ENCODE data around the gene STK40. TPM values are rescaled to one million over a fixed set of nuclear protein-coding genes. Genes with fewer than 3 reads are reported as not detected.

STK40 gene
- total RNA-seq, 1 experiment from 2014 or later, result 26.2 TPM

DNA sequence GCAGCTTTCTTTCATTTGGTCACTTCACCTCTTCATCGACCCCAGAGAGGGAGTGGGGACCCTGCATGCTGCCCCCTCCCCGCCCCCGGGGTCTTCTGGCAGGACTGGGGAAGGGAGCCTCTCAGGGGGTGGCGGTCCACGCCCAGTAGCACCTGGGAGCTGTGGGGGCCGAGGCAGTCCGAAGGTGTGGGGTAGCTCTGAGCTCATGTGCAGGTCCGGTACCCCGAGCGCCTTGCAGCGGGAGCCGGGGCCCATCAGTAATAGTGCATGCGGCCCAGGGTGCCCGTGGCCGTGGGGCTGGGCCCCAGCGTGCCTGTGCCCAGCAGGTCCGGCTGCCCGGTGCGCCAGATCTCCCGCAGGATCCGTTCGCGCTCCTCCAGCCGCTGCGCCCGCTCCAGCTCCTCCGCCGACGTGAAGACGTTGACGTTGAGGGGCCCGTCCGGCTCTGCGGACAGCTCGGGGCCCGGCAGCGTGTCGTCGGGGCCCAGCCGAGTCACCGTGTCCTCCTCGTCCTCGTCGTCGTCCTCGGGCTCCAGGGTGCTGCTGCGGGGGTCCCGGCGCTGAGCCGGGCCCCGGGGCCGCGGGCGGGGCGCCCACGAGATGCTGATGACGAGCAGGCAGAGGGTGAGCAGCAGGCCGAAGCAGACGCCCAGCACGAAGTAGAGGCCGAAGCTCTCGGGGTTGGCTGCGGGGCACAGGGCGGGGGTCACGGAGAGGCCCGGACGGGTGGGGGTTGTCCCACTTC, 63.5 kb downstream of the STK40 start:
- peaks cover 19 to 20% of the 10 kb centered on the region in 2 experiments for H3K4me1 Mint-ChIP-seq
- Histone ChIP-seq H3K18ac (ENCODE audit: insufficient read length, low read depth, low read length) (peak overlapping the region; percentile 30), H2BK20ac (ENCODE audit: low read depth, low read length, poor library complexity, severe bottlenecking) (no peak overlapping the region), H3K14ac (ENCODE audit: insufficient read depth, low read length) (peak overlapping the region; percentile 1; the same call in 1 of the 2 replicates), H2BK12ac (ENCODE audit: insufficient read length, low read depth, low read length) (no peak overlapping the region), H2AK5ac (ENCODE audit: insufficient read length, low read length) (no peak overlapping the region), H3K56ac (ENCODE audit: insufficient read length, low read depth, low read length) (no peak overlapping the region), H2BK5ac (ENCODE audit: insufficient read length, low read length) (no peak overlapping the region), H4K8ac (replicated peaks; ENCODE audit: insufficient read length, low read depth, low read length) (no peak overlapping the region), H3K4me2 (ENCODE audit: insufficient read depth, insufficient read length, low read length) (peak overlapping the region; percentile 51), H3K27ac (ENCODE audit: insufficient read length, low read depth, low read length) (no peak overlapping the region), H2BK120ac (ENCODE audit: low read depth, low read length, poor library complexity, severe bottlenecking) (no peak overlapping the region), H3K9ac (ENCODE audit: extremely low read depth, insufficient read length, low read length) (no peak overlapping the region), H3K23me2 (ENCODE audit: insufficient read length, low read depth, low read length, poor library complexity, severe bottlenecking) (peaks cover 32% of the 10 kb centered on the region), H3K79me2 (ENCODE audit: insufficient read depth, low read length) (no peaks in the 10 kb centered on the region), H3K9me3 (ENCODE audit: control insufficient read depth, low read depth, low read length) (no peaks in the 10 kb centered on the region), H4K5ac (ENCODE audit: insufficient read length, low read depth, low read length) (no peak overlapping the region), H3K79me1 (ENCODE audit: insufficient read depth, low read depth, low read length, poor library complexity, severe bottlenecking) (no peaks in the 10 kb centered on the region), H2BK15ac (ENCODE audit: low read depth, low read length) (no peak overlapping the region), H3K23ac (ENCODE audit: insufficient read length, low read depth, low read length) (no peak overlapping the region), H3K4ac (ENCODE audit: low read depth, low read length) (no peak overlapping the region), H3T11ph (ENCODE audit: low read length) (no peak overlapping the region), H3K4me1 (ENCODE audit: insufficient read depth, low read length) (no peaks in the 10 kb centered on the region), H4K20me1 (ENCODE audit: control insufficient read depth, insufficient read depth, insufficient read length) (no peaks in the 10 kb centered on the region), H2AFZ (ENCODE audit: low read length) (no peak overlapping the region), H4K91ac (ENCODE audit: insufficient read length, low read depth, low read length) (no peak overlapping the region), H3K27me3 (ENCODE audit: insufficient read depth, low read length) (no peaks in the 10 kb centered on the region)
- no peak for TF ChIP-seq CTCF (conservative IDR thresholded peaks at IDR 0.05)
- H3K27ac Mint-ChIP-seq, result no peak overlapping the region; a peak in 1 of 7 replicates
- no CpG with 5 or more reads among the region's 67 CpGs for WGBS (ENCODE audit: extremely low coverage, insufficient read length, low lambda C conversion rate)
- peak overlapping the region; percentile 72 to 87 for H3K4me3 Mint-ChIP-seq
- H3K9me3 Mint-ChIP-seq, result no peaks in the 10 kb centered on the region; a peak in 2 of 5 replicates
- H3K36me3 Mint-ChIP-seq (ENCODE audit: insufficient read depth in 1 of 3, low read depth in 3 of 3), result peaks cover 2 to 9% (median 7%) of the 10 kb centered on the region in 3 experiments; a peak in 6 of 7 replicates
- H3K27me3 Mint-ChIP-seq (ENCODE audit: low read depth), result peaks cover 47% of the 10 kb centered on the region
- DNase-seq, result peak; percentile 58

Measured in H9 (cell line).